Measurements from ENCODE around the gene SMCO2. TPM values are rescaled to one million over a fixed set of nuclear protein-coding genes. Genes with fewer than 3 reads are reported as not detected.

The SMCO2 gene
- total RNA-seq, 2 experiments from 2014 or later, result not detected

DNA sequence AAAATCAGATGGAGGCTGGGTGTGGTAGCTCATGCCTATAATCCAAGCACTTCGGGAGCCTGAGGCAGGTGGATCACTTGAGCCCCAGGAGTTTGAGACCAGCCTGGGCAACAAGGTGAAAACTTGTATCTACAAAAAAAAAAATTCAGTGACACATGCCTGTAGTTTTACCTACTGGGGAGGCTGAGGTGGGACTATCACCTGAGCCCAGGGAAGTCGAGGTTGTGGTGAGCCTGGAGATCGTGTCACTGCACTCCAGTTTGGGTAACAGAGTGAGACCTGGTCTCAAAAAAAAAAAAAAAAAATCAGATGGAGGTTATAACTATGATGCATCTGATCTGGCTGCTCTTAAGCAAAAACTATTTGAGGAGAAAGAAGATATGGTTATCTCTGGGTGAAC is 50.9 kb downstream of the SMCO2 start:
- POLR2A ChIA-PET, result no interaction called here
- CTCF ChIA-PET, result no interaction called here

DNA sequence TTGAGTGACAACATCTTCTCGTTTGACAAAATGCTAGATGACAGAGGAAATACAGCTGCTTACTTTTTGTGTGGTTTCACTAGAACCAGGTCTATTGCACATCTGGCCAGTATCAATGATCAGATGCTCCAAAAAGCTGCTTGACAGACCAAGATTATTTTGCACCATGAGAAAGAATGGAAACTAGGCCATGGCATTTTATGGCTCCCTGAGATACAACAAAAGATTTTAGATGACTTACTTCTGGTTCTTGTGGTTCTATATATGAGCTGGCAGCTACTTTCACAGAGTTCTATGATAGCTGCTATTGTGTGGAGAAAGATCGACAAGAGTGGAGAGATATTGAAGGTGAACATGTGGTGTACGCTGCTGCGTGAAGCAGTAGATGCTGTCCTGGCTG is 51.6 kb downstream of the SMCO2 start:
- ChIA-PET CTCF (interaction anchor here (0.6 kb wide), 1 partner anchor 506 kb away, joined by 4 read pairs; no protein-coding TSS in a partner anchor), POLR2A (no interaction called here)

DNA sequence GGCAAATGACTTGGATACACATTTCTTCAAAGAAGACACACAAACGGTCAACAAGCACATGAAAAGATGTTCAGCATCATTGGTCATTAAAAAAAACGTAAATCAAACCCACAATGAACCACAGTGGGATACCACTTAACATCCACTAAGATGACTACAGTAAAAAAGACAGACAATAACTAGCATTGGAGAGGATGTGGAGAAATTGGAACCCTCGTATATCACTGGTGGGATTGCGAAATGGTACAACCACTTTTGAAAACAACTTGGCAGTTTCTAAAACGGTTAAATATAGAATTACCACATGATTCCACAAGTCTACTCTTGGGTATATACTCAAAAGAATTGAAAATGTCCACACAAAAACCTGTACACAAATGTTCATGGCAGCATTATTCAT is 52.2 kb downstream of the SMCO2 start:
- ChIA-PET POLR2A (no interaction called here), CTCF (no interaction called here)

- CTCF ChIA-PET, result no interaction called here
- POLR2A ChIA-PET, result no interaction called here
Observed at GRCh38 chr12:27499377-27499776, 52.8 kb downstream of the SMCO2 start.

GRCh38 chr12:27500546-27500945 is 54.0 kb downstream of the SMCO2 start:
- ChIA-PET CTCF (no interaction called here), POLR2A (no interaction called here)

DNA sequence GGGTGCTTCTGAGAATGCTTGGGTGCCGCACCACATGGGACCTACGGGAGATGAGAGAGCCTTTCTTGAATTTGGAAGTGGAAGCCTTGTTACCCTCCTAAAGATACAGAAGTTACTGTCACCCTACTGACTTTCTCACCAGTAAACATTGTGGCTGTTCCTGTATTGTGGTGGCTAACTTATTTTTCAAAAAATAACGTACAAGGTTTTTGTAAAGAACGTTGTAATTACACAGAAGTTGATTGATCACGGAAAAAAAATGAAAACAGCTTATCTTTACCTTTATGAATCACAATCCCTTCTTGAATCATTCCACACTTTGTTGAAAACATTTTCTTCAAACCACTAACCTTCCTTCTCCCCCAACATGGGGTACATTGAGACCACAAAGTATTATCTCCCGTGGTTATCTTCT is 55.5 kb downstream of the SMCO2 start:
- CTCF ChIA-PET, result no interaction called here
- POLR2A ChIA-PET, result no interaction called here

GRCh38 chr12:27504507-27504906 is 58.0 kb downstream of the SMCO2 start:
- ChIA-PET POLR2A (no interaction called here), CTCF (no interaction called here)

GRCh38 chr12:27505109-27505508 is 58.6 kb downstream of the SMCO2 start:
- ChIA-PET POLR2A (no interaction called here), CTCF (interaction anchor here (0.9 kb wide), 1 partner anchor 51 kb away, joined by 3 read pairs; no protein-coding TSS in a partner anchor)

DNA sequence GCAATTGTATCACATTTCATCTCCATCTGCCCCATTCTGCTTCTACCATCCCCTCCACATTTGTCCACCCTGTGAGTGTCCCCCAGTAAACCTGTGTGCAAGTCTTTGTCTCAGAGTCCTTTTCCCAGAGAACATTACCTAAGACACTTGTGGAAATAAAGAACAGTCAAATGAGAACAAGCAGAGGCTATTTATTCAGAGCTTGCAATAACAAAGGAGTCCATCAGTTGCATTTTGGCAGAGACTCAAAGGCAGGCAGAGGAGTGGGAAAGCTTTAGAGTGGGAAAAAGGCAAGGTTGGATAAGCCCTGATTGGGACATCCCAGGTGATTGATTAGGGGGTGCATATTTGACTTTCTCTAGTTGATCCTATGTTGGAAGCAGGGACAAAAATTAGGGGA is 59.2 kb downstream of the SMCO2 start:
- ChIA-PET CTCF (interaction anchor here (0.9 kb wide), 1 partner anchor 50 kb away, joined by 3 read pairs; no protein-coding TSS in a partner anchor), POLR2A (no interaction called here)

DNA sequence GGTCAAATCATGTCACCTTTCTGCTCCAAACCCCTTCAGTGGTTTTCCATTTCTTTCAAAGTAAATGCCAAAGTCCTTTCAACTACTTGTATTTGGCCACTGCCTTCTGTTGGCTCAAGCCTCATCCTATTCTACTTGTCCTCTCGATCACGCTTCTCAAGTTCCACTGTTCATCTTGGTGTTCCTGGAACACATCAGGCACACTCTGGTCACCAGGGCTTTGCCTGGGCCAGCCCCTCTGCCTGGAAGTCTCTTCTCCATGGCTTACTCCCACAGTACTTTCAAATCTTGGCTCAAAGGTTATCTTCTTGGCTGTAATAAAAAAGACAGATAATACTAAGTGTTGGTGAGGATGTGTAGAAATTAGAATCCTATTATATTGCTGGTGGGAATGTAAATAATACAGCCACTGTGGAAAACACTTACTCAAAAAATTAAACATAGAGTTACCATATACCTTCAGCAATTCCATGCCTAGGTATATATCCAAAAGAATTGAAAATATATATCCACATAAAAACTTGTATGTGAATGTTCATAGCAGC is 60.2 kb downstream of the SMCO2 start:
- ChIA-PET POLR2A (no interaction called here), CTCF (no interaction called here)

- ChIA-PET POLR2A (no interaction called here), CTCF (no interaction called here)
Observed at GRCh38 chr12:27508736-27509431, 62.3 kb downstream of the SMCO2 start.

GRCh38 chr12:27511031-27511722 is 64.6 kb downstream of the SMCO2 start:
- ChIA-PET POLR2A (no interaction called here), CTCF (no interaction called here)

- CTCF ChIA-PET, result no interaction called here
- POLR2A ChIA-PET, result no interaction called here
Observed at GRCh38 chr12:27511723-27512045, 65.1 kb downstream of the SMCO2 start.

GRCh38 chr12:27513155-27513824 is 66.8 kb downstream of the SMCO2 start:
- ChIA-PET CTCF (no interaction called here), POLR2A (no interaction called here)

DNA sequence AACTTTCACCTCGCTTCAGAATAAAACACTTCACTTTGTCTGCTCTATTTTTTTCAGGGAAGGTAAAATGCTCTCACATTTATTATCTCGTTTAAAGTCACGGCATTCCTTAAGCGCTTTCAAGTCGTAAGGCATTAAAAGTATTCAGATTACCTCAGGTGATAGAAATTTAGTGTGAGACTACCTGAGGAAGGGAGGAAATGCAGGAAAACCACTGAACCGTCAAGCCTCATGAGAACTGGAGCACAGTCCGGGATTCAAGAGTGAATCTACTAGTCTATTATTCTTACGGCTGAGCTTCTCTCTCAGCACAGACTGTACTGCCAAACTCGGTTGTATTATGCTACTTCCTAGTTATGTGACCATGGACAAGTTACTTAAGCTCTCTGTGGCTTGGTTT is 69.1 kb downstream of the SMCO2 start:
- CTCF ChIA-PET, result no interaction called here

DNA sequence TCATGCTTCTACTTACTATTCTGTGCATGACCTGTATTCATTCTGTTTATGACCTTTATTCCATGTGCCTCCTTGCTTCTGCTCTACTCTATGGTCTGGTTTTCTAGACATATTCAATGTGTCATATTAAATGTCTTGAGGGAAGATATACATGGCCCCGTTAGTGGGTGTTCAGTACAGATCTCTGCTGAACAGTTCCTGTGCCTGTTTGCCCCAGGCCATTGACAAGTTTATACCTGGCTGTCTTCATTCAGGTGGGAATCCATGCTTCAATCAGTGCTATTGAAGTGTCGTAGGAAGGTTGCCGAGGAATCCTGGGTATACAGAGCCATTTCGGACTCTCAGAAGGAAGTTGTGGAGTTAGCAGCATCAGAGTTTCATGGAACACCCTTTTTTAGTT is 70.1 kb downstream of the SMCO2 start:
- CTCF ChIA-PET, result no interaction called here
- POLR2A ChIA-PET, result no interaction called here

More for the DNA sequence above, 69.1 kb downstream of the SMCO2 start:
- POLR2A ChIA-PET, result no interaction called here

DNA sequence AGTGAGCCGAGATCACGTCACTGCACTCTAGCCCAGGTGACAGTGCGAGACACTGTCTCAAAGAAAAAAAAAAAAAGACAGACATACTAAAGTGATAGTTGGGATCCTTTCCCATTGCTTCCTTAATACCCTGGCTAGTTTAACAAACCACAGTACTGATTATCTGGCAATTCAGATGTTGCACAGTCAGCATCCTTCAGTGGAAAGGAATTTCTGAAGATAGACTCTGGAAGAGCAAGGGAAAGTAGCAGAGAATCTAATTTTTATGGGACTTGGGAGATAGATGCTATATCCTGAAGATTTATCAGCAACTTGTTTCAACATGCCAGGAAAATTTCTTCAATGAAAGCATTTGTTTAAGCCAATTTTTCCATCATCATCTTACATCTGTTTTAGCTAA is 71.0 kb downstream of the SMCO2 start:
- CTCF ChIA-PET, result no interaction called here
- POLR2A ChIA-PET, result no interaction called here

DNA sequence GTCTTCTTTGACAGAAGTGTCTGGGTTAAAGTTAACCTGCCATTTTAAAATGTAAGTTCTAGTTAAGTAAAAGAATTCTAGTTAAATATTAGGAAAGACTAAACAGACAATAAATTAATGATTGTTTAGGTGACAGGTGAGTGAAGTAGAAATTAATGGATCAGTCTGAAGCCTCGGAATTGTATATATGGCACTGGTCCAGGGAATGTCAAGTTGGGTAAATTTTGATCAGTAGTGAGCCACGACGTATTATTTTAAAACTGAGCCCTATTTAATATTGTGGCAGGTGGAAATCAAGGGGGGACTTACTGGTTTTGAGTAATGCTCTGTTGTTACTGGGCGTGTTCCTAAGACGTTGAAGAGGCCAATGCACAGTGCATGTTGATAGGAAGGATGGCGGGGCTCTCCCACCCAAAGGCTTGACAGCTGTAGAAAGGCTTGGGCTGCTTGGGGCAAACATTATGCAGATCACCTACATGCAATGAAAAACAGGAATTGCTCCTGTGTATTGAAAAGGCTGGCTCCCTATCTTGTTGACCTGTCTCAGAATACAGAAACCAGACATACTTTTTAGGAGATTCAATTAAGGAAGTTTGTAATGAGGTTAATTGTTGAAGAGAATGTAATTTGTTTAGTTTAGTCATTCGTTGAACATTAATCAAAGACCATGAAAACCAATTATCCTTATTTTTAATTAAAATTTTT is 71.6 kb downstream of the SMCO2 start:
- ChIA-PET POLR2A (no interaction called here), CTCF (no interaction called here)

- ChIA-PET CTCF (no interaction called here), POLR2A (no interaction called here)
Observed at GRCh38 chr12:27521066-27521465, 74.5 kb downstream of the SMCO2 start.

- POLR2A ChIA-PET, result no interaction called here
Observed at GRCh38 chr12:27521981-27522380, 75.4 kb downstream of the SMCO2 start.

GRCh38 chr12:27523305-27523641 is 76.7 kb downstream of the SMCO2 start:
- POLR2A ChIA-PET, result no interaction called here

More at GRCh38 chr12:27521981-27522380, 75.4 kb downstream of the SMCO2 start:
- CTCF ChIA-PET, result no interaction called here

More at GRCh38 chr12:27523305-27523641, 76.7 kb downstream of the SMCO2 start:
- CTCF ChIA-PET, result no interaction called here

Measured in activated CD8-positive, alpha-beta memory T cell treated with anti-CD3 and anti-CD28 coated beads for 36 hours (primary cell).